ENCODE measurements around the gene DPF3.

Gene DPF3

DNA sequence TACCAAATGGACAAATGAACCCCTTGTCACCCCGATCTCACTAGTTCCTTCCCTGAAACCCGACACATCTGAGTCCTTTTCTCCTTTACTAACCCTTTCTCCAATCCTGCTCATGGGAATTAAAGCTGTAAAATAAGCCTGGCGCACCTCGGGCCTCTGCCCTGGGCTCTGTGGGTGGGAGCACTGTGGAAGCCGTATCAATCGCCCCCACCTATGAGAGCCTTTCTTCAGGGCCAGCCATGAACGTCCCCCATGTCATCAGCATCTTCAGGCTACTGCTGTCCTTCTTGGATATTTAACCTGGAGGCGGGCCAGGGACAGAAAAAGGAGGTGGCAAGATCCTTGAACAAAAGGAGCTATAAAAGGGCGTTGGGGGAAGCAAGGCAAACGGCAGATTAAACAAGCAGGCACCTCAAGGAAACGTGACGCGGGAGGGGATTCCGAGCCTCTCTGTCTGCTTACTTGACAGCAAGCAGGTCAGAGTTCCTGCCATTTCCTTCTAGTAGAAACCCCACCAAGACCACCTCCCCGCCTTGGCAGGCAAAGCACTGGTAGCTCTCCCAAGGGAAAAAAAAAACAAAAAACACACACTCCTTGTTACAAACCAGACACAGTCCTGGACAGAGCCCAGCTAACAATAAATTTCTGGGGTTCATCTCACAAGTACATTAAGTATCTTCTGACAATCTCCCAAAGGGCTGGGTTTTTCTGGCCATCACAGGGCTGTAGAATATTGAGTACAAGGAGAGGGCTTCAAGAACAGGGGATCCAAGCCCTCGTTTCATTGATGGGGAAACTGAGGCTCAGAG is 62.9 kb downstream of the DPF3 start:
- no peak overlapping the region for H2AFZ ChIP-seq (ENCODE audit: low read depth, low read length, severe bottlenecking)
- TF ChIP-seq EZH2phosphoT487 (conservative IDR thresholded peaks at IDR 0.05; ENCODE audit: low read length) = no peak
- TF ChIP-seq, protein P1, sequence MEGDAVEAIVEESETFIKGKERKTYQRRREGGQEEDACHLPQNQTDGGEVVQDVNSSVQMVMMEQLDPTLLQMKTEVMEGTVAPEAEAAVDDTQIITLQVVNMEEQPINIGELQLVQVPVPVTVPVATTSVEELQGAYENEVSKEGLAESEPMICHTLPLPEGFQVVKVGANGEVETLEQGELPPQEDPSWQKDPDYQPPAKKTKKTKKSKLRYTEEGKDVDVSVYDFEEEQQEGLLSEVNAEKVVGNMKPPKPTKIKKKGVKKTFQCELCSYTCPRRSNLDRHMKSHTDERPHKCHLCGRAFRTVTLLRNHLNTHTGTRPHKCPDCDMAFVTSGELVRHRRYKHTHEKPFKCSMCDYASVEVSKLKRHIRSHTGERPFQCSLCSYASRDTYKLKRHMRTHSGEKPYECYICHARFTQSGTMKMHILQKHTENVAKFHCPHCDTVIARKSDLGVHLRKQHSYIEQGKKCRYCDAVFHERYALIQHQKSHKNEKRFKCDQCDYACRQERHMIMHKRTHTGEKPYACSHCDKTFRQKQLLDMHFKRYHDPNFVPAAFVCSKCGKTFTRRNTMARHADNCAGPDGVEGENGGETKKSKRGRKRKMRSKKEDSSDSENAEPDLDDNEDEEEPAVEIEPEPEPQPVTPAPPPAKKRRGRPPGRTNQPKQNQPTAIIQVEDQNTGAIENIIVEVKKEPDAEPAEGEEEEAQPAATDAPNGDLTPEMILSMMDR (IDR thresholded peaks at IDR 0.05; ENCODE audit: insufficient read depth, low read length, poor library complexity, severe bottlenecking) = no peak
- H3K9me3 ChIP-seq (ENCODE audit: insufficient read depth, low read length) = no peaks in the 10 kb centered on the region
- no peak overlapping the region for H3K4me2 ChIP-seq (ENCODE audit: low read depth, low read length, poor library complexity, severe bottlenecking)
- no peaks in the 10 kb centered on the region for H3K36me3 ChIP-seq (ENCODE audit: low read length)
- H3K79me2 ChIP-seq (ENCODE audit: insufficient read depth, low read length) = no peaks in the 10 kb centered on the region
- H3K9me2 ChIP-seq (replicated peaks; ENCODE audit: insufficient read depth, low read length) = no peaks in the 10 kb centered on the region
- H3K9ac ChIP-seq (ENCODE audit: low read length) = no peak overlapping the region
- no peak overlapping the region for H3K27ac ChIP-seq (ENCODE audit: low read depth, low read length)
- no peaks in the 10 kb centered on the region for H4K20me1 ChIP-seq (ENCODE audit: low read depth, low read length)
- no peaks in the 10 kb centered on the region for H3F3A ChIP-seq (ENCODE audit: insufficient read depth)
- no peak overlapping the region for H3K4me3 ChIP-seq (ENCODE audit: insufficient read depth, low read length, poor library complexity, severe bottlenecking)
- H3K27me3 ChIP-seq (ENCODE audit: low read length) = no peaks in the 10 kb centered on the region

DNA sequence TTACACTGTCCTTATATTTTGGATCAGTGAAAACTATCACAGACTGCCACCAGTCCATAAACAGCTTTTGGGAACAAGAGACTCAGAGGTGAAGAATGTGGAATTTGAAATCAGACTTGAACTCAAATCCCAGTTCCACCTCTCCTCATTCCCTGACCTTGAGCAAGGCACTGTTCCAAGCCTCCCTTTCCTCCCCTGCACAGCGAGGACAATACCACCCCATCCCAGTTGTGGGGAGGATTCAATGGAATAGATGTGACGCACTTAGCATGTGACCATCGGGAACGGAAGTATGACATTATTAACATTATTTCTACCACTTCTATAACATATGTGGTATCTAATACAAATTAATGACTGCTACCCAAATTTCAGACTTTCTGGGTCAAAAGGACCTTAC is 63.5 kb downstream of the DPF3 start:
- no peak overlapping the region for H3K9ac ChIP-seq (ENCODE audit: low read length)
- H3K27ac ChIP-seq (ENCODE audit: low read depth, low read length) = no peak overlapping the region
- H3K79me2 ChIP-seq (ENCODE audit: insufficient read depth, low read length) = no peaks in the 10 kb centered on the region
- TF ChIP-seq, protein P1 (IDR thresholded peaks at IDR 0.05; ENCODE audit: insufficient read depth, low read length, poor library complexity, severe bottlenecking) = no peak
- no peak for TF ChIP-seq EZH2phosphoT487 (conservative IDR thresholded peaks at IDR 0.05; ENCODE audit: low read length)
- no peak overlapping the region for H3K4me2 ChIP-seq (ENCODE audit: low read depth, low read length, poor library complexity, severe bottlenecking)
- H3K4me3 ChIP-seq (ENCODE audit: insufficient read depth, low read length, poor library complexity, severe bottlenecking) = no peak overlapping the region
- no peaks in the 10 kb centered on the region for H3F3A ChIP-seq (ENCODE audit: insufficient read depth)
- no peaks in the 10 kb centered on the region for H3K9me2 ChIP-seq (replicated peaks; ENCODE audit: insufficient read depth, low read length)
- no peak overlapping the region for H2AFZ ChIP-seq (ENCODE audit: low read depth, low read length, severe bottlenecking)
- H3K27me3 ChIP-seq (ENCODE audit: low read length) = no peaks in the 10 kb centered on the region
- no peaks in the 10 kb centered on the region for H3K36me3 ChIP-seq (ENCODE audit: low read length)
- no peaks in the 10 kb centered on the region for H4K20me1 ChIP-seq (ENCODE audit: low read depth, low read length)
- H3K9me3 ChIP-seq (ENCODE audit: insufficient read depth, low read length) = no peaks in the 10 kb centered on the region

DNA sequence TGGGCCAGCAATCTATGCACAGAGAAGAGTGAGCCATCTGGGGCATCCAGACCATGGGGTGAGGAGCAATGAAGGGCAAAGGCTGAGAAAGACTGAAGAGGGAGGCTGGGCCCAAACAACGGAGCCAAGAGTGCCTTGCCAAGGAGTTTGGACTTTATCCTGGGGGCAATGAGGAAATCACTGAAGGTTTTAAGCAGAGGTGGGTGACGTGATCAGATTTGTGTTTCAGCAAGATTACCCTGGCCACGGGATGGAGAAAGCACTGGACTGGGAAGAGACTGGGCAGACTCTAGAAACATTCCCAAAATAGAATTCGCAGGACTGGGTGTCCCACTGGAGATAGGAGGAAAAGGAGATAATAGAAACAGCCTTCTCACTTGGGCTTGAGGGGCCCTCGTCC is 65.3 kb downstream of the DPF3 start:
- no peak overlapping the region for H3K4me3 ChIP-seq (ENCODE audit: insufficient read depth, low read length, poor library complexity, severe bottlenecking)
- no peak for TF ChIP-seq EZH2phosphoT487 (conservative IDR thresholded peaks at IDR 0.05; ENCODE audit: low read length)
- TF ChIP-seq, protein P1 (IDR thresholded peaks at IDR 0.05; ENCODE audit: insufficient read depth, low read length, poor library complexity, severe bottlenecking) = no peak
- no peaks in the 10 kb centered on the region for H3F3A ChIP-seq (ENCODE audit: insufficient read depth)
- H4K20me1 ChIP-seq (ENCODE audit: low read depth, low read length) = no peaks in the 10 kb centered on the region
- no peak overlapping the region for H3K4me2 ChIP-seq (ENCODE audit: low read depth, low read length, poor library complexity, severe bottlenecking)
- H3K27ac ChIP-seq (ENCODE audit: low read depth, low read length) = no peak overlapping the region
- no peaks in the 10 kb centered on the region for H3K79me2 ChIP-seq (ENCODE audit: insufficient read depth, low read length)
- H3K9me2 ChIP-seq (replicated peaks; ENCODE audit: insufficient read depth, low read length) = no peaks in the 10 kb centered on the region
- H3K9ac ChIP-seq (ENCODE audit: low read length) = no peak overlapping the region
- H3K36me3 ChIP-seq (ENCODE audit: low read length) = no peaks in the 10 kb centered on the region
- H3K27me3 ChIP-seq (ENCODE audit: low read length) = no peaks in the 10 kb centered on the region
- no peak overlapping the region for H2AFZ ChIP-seq (ENCODE audit: low read depth, low read length, severe bottlenecking)
- H3K9me3 ChIP-seq (ENCODE audit: insufficient read depth, low read length) = no peaks in the 10 kb centered on the region
